ENCODE data around the gene CBLB. TPM values are rescaled to one million over a fixed set of nuclear protein-coding genes. Genes with fewer than 3 reads are reported as not detected.

The CBLB gene
- total RNA-seq, 1 experiment from 2014 or later = 34.3 TPM

- peaks cover 5% of the 10 kb centered on the region for H3K4me1 Mint-ChIP-seq (ENCODE audit: low read depth, unreplicated experiment)
- Histone ChIP-seq H3K27me3 (replicated peaks; ENCODE audit: control insufficient read depth, insufficient read depth, low read length) (no peaks in the 10 kb centered on the region), H3K4me3 (ENCODE audit: low read depth, low read length) (no peak overlapping the region), H3K9me3 (no peaks in the 10 kb centered on the region), H3K4me1 (no peaks in the 10 kb centered on the region), H3K36me3 (ENCODE audit: control insufficient read depth, insufficient read depth, low read length) (no peaks in the 10 kb centered on the region)
- intact Hi-C loops (cut with micrococcal nuclease; ENCODE audit: unreplicated experiment) = no loop called here
- DNase-seq = no peak
- no peak for TF ChIP-seq CTCF (IDR thresholded peaks at IDR 0.05; ENCODE audit: insufficient read depth in 1 of 2, low read depth in 1 of 2, low read length in 1 of 2, severe bottlenecking in 1 of 2, unreplicated experiment in 1 of 2)
- H3K27ac Mint-ChIP-seq (ENCODE audit: unreplicated experiment) = no peak overlapping the region
- H3K36me3 Mint-ChIP-seq (ENCODE audit: insufficient read depth, unreplicated experiment) = peaks cover 4% of the 10 kb centered on the region
- BruUV-seq (replicated peaks) = no TSS peak
- POLR2A ChIA-PET = no interaction called here
- CTCF ChIA-PET = no interaction called here
- H3K4me3 Mint-ChIP-seq (ENCODE audit: unreplicated experiment) = no peak overlapping the region
- no peaks in the 10 kb centered on the region for H3K9me3 Mint-ChIP-seq (ENCODE audit: unreplicated experiment)
- H3K27me3 Mint-ChIP-seq (ENCODE audit: insufficient read depth, unreplicated experiment) = no peaks in the 10 kb centered on the region
Measured at GRCh38 chr3:105843994-105844393, 24.8 kb downstream of the CBLB start.

- ChIA-PET CTCF (no interaction called here), POLR2A (no interaction called here)
- BruUV-seq (replicated peaks) = no TSS peak
- DNase-seq = no peak
- H3K9me3 ChIP-seq = no peaks in the 10 kb centered on the region
- no peaks in the 10 kb centered on the region for H3K36me3 ChIP-seq (ENCODE audit: control insufficient read depth, insufficient read depth, low read length)
- TF ChIP-seq CTCF (IDR thresholded peaks at IDR 0.05; ENCODE audit: insufficient read depth in 1 of 2, low read depth in 1 of 2, low read length in 1 of 2, severe bottlenecking in 1 of 2, unreplicated experiment in 1 of 2) = no peak
- intact Hi-C loops (cut with micrococcal nuclease; ENCODE audit: unreplicated experiment) = no loop called here
- no peaks in the 10 kb centered on the region for H3K27me3 ChIP-seq (replicated peaks; ENCODE audit: control insufficient read depth, insufficient read depth, low read length)
- H3K27ac Mint-ChIP-seq (ENCODE audit: unreplicated experiment) = no peak overlapping the region
- peaks cover 12% of the 10 kb centered on the region for H3K4me1 Mint-ChIP-seq (ENCODE audit: low read depth, unreplicated experiment)
- no peaks in the 10 kb centered on the region for H3K27me3 Mint-ChIP-seq (ENCODE audit: insufficient read depth, unreplicated experiment)
- H3K4me3 Mint-ChIP-seq (ENCODE audit: unreplicated experiment) = no peak overlapping the region
- no peaks in the 10 kb centered on the region for H3K9me3 Mint-ChIP-seq (ENCODE audit: unreplicated experiment)
- no peaks in the 10 kb centered on the region for H3K4me1 ChIP-seq
- H3K36me3 Mint-ChIP-seq (ENCODE audit: insufficient read depth, unreplicated experiment) = peaks cover 4% of the 10 kb centered on the region
- no peak overlapping the region for H3K4me3 ChIP-seq (ENCODE audit: low read depth, low read length)
Measured at GRCh38 chr3:105842943-105843342, 25.9 kb downstream of the CBLB start.

- Histone ChIP-seq H3K9me3 (no peaks in the 10 kb centered on the region), H3K36me3 (ENCODE audit: control insufficient read depth, insufficient read depth, low read length) (no peaks in the 10 kb centered on the region), H3K4me1 (no peaks in the 10 kb centered on the region), H3K4me3 (ENCODE audit: low read depth, low read length) (no peak overlapping the region), H3K27me3 (replicated peaks; ENCODE audit: control insufficient read depth, insufficient read depth, low read length) (no peaks in the 10 kb centered on the region)
- ChIA-PET CTCF (no interaction called here), POLR2A (no interaction called here)
- intact Hi-C loops (cut with micrococcal nuclease; ENCODE audit: unreplicated experiment) = no loop called here
- Mint-ChIP-seq H3K4me1 (ENCODE audit: low read depth, unreplicated experiment) (peaks cover 12% of the 10 kb centered on the region), H3K27me3 (ENCODE audit: insufficient read depth, unreplicated experiment) (no peaks in the 10 kb centered on the region), H3K4me3 (ENCODE audit: unreplicated experiment) (no peak overlapping the region), H3K9me3 (ENCODE audit: unreplicated experiment) (no peaks in the 10 kb centered on the region), H3K27ac (ENCODE audit: unreplicated experiment) (no peak overlapping the region), H3K36me3 (ENCODE audit: insufficient read depth, unreplicated experiment) (peaks cover 4% of the 10 kb centered on the region)
- DNase-seq = no peak
- no peak for TF ChIP-seq CTCF (IDR thresholded peaks at IDR 0.05; ENCODE audit: insufficient read depth in 1 of 2, low read depth in 1 of 2, low read length in 1 of 2, severe bottlenecking in 1 of 2, unreplicated experiment in 1 of 2)
- no TSS peak for BruUV-seq (replicated peaks)
Measured at GRCh38 chr3:105842449-105842848, 26.4 kb downstream of the CBLB start.

Data from Caco-2 (cell line).